SK-N-SH treated with all-trans-retinoic acid at 6 μM for 48 hours (cell line): Measurements from ENCODE around the gene BATF.

ENCODE experiments used
- BACH2 ChIP-seq: fragments of 250-450 bp; sonication (Bioruptor Pico); IDR thresholded peaks from 2 replicates; pipeline ENCODE4 v1.9.0; 2021; ENCODE audit warnings: mild to moderate bottlenecking, borderline replicate concordance
- ISL1 ChIP-seq: fragments of 250-450 bp; sonication (Bioruptor Pico); IDR thresholded peaks from 2 replicates; pipeline ENCODE4 v2.1.2; 2022; ENCODE audit warnings: mild to moderate bottlenecking, moderate library complexity
- OSR1 ChIP-seq: fragments of 250-450 bp; sonication (Bioruptor Pico); IDR thresholded peaks from 2 replicates; pipeline ENCODE4 v1.8.0; 2022; ENCODE audit warnings: moderate library complexity, mild to moderate bottlenecking, inconsistent platforms
- RARB ChIP-seq: fragments of 250-450 bp; sonication (Bioruptor Pico); IDR thresholded peaks from 2 replicates; pipeline ENCODE4 v1.8.0; 2021; ENCODE audit warnings: mild to moderate bottlenecking, moderate library complexity
- ZC3H10 ChIP-seq: fragments of 250-450 bp; sonication (Bioruptor Pico); IDR thresholded peaks from 2 replicates; pipeline ENCODE4 v1.5.1; 2021; ENCODE audit warnings: mild to moderate bottlenecking, moderate library complexity
- ZFP3 ChIP-seq: fragments of 250-450 bp; sonication (Bioruptor Pico); IDR thresholded peaks from 2 replicates; pipeline ENCODE4 v1.5.0; 2020; ENCODE audit warnings: mild to moderate bottlenecking, moderate library complexity
- ZNF70 ChIP-seq: fragments of 450-650 bp; formaldehyde crosslinking; IDR thresholded peaks from 2 replicates; pipeline ENCODE4 v1.5.0; 2020; ENCODE audit warnings: mild to moderate bottlenecking, moderate library complexity
- TF ChIP-seq, protein P1 (sequence below): fragments of 250-450 bp; sonication (Bioruptor Pico); IDR thresholded peaks from 2 replicates; pipeline ENCODE4 v1.8.0; 2020; ENCODE audit warnings: mild to moderate bottlenecking, moderate library complexity, borderline replicate concordance

DNA sequence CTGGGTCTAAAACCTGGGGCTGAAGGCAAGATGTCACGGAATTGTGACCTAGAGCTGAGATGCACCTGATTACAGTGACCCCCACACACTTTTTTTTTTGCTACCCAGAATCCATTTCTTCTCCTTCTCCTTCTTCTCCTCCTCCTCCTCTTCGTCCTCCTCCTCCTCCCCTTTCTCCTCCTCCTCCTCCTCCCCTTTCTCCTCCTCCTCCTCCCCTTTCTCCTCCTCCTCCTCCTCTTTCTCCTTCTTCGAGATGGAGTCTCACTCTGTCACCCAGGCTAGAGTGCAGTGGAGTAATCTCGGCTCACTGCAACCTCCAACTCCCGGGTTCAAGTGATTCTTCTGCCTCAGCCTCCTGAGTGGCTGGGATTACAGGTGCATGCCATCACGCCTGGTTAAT, 36.8 kb downstream of the BATF start:
- TF ChIP-seq OSR1 (no peak), ISL1 (CRISPR knock-in tag) (no peak), RARB (CRISPR knock-in tag) (no peak), ZFP3 (no peak), ZC3H10 (CRISPR knock-in tag) (no peak), BACH2 (no peak), ZNF70 (CRISPR knock-in tag) (no peak)
- TF ChIP-seq, protein P1, sequence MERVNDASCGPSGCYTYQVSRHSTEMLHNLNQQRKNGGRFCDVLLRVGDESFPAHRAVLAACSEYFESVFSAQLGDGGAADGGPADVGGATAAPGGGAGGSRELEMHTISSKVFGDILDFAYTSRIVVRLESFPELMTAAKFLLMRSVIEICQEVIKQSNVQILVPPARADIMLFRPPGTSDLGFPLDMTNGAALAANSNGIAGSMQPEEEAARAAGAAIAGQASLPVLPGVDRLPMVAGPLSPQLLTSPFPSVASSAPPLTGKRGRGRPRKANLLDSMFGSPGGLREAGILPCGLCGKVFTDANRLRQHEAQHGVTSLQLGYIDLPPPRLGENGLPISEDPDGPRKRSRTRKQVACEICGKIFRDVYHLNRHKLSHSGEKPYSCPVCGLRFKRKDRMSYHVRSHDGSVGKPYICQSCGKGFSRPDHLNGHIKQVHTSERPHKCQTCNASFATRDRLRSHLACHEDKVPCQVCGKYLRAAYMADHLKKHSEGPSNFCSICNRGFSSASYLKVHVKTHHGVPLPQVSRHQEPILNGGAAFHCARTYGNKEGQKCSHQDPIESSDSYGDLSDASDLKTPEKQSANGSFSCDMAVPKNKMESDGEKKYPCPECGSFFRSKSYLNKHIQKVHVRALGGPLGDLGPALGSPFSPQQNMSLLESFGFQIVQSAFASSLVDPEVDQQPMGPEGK (CRISPR knock-in tag): no peak
